ENCODE data around the gene MAN2A1.

Gene MAN2A1

DNA sequence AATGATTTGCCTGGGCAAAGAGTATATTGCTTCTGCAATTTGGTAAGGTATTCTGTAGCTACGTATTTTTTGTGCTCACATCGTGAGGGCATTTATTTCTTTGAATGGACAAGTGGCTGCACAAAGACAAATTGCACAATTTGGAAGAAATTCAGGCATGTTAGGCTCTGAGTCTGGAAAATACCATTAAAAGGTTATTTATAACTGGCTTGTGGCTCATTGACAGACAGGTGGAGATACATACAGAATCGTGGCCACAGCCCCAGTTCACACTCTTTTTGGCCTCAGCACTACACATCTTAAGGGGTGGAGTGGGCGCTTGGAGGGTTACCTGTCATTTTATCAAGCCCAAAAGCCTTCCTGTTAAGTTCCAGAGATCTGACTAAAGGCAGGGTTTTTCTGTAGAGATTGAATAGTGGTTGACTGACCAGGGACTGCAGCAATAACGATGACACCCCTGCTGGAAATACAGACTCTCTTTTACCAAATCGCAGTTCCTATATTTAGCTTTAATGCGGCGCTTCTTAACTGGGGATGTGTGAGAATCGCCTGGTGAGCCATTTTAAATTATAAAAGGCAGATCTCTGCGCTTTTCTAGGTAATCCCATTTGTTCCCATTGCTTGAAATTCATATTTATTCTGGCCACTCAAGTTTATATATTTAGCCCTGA, 14.7 kb downstream of the MAN2A1 start:
- no peak for DNase-seq (ENCODE audit: low read depth in 1 of 2, low spot score in 1 of 2)

DNA sequence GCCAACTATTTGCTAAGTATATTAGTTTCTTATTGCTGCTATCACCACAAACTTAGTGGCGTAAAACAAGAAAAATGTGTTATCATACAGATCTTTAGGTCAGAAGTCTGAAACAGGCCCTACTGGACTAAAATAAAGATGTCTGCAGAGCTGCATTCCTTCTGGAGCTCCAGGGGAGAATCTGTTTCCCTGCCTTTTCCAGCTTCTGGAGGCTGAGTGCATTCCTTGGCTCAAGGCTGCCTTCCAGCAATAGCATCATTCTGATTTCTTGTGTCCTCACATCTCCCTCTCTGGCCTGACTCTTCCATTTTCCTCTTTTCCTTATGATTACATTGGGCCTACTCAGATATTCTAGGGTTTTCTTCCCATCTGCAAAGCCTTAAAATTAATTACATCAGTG, 15.9 kb downstream of the MAN2A1 start:
- DNase-seq (ENCODE audit: low read depth in 1 of 2, low spot score in 1 of 2), result no peak

DNA sequence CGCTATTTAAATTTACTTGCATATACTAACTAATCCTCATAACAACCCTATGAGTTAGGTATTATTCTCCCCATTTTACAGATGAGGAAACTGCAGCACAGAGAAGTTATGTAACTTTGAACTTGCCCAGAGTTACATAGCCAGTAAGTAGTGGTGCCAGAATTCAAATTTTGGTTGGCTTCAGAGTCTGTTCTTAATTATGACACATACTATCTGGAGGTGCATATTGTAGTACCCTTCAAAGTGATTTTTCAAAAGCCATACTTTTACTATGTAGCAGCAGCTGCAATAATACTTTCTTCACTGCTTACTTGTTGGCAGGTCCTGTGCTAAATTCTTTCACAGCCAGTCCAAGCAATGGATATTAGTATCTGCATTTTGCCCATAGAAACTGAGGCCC, 16.4 kb downstream of the MAN2A1 start:
- DNase-seq (ENCODE audit: low read depth in 1 of 2, low spot score in 1 of 2), result no peak

DNA sequence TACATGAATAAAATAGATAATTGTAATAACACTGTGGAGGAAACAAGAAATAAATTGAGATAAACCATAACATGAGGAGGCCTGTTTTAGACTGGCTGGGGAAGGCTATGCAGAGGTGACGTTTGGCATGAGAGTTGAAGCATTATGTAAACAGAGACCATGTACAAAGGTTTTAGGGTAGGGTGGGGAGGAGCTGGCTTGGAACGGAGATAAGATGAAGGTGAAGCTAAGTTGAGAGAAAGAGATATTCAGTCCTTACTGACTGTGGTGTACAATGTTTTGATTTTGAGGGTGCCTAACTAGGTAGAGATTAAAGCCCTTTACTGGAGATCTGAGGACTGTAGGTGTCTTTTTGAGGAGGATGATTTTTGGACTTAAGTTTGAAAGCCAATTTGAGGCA, 17.8 kb downstream of the MAN2A1 start:
- DNase-seq (ENCODE audit: low read depth in 1 of 2, low spot score in 1 of 2), result no peak

DNA sequence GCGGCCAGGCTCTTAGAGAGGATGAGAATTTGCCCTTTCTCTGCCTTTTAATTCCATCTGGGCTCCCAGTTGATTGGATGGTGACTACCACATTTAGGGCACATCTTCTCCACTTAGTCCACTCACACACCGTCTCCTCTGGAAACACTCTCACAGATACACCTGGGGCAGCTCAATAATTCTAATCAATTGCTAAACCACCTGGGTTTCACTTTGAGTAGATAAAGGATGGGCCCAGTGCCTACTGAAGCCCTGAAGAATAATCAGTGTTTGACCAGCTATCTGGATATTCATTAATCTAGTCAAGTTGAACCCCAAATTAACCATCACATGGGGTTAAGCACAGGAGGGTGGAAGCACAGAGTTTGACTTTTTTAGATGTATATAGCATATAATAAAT, 19.1 kb downstream of the MAN2A1 start:
- DNase-seq (ENCODE audit: low read depth in 1 of 2, low spot score in 1 of 2), result no peak

DNA sequence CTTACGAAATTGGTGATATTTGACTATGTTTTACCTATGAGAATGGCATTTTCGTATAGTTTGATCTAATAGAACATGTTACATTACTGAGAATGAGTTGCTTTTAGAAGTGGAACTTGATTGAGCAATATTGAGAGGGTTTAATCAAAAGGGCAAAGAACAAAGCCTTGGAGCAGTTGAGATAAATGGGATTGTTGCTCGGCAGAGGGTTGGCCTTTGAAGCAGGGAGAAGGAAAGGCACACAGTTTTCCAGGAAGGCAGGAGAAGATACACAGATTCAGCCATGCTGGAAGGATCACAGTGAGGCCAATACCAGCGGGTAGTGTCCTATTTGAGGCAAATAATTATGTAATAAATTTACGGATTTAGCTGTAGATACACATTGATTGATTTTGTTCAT, 19.5 kb downstream of the MAN2A1 start:
- no peak for DNase-seq (ENCODE audit: low read depth in 1 of 2, low spot score in 1 of 2)

DNA sequence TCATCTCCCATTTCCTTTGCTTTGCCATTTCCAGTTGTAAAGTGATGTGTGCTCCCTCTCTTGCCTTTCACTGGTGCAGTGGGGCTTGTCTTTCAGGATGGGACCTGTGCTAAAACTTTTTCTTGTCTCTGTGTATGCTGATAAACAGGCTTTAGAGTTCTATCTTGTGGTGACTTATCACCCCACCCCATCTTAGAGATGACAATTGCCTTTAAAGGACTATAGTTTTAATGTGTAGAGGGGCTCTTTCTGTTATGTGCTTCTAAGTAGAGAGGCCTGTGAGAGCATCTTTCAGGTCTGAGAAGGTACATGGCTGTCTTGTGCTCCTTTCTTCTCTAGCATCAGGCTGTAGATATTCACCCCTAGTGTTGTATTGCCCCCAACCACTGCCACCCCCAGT, 21.9 kb downstream of the MAN2A1 start:
- no peak for DNase-seq (ENCODE audit: low read depth in 1 of 2, low spot score in 1 of 2)

DNA sequence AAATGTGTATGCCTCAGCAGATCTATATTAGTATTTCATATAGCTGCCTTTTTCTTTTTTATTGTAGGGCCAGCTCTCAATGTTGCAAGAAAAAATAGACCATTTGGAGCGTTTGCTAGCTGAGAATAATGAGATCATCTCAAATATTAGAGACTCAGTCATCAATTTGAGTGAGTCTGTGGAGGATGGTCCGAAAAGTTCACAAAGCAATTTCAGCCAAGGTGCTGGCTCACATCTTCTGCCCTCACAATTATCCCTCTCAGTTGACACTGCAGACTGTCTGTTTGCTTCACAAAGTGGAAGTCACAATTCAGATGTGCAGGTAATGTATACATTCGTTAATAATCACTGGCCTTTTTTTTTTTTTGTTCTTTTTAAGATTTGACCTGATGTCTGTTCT, 23.7 kb downstream of the MAN2A1 start:
- DNase-seq (ENCODE audit: low read depth in 1 of 2, low spot score in 1 of 2), result no peak

DNA sequence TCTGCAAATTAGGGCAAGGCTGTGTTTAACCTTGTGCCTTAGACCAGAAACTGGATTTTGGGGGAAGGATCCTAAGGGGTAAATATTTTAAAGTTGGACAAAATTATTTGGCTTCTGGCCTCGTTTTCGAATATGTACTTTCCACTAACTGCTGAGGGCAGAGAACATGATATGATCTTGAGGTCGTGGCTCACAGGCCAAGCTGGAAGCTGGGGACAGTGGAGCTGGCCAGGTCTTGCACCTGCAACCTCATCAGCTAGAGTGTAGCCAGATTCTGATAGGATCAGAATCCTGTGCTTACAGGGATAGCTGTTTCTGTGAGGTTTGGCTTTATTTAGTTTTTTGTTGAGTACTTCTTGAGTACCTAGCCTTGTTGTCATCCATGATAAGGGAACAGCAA, 24.9 kb downstream of the MAN2A1 start:
- no peak for DNase-seq (ENCODE audit: low read depth in 1 of 2, low spot score in 1 of 2)

DNA sequence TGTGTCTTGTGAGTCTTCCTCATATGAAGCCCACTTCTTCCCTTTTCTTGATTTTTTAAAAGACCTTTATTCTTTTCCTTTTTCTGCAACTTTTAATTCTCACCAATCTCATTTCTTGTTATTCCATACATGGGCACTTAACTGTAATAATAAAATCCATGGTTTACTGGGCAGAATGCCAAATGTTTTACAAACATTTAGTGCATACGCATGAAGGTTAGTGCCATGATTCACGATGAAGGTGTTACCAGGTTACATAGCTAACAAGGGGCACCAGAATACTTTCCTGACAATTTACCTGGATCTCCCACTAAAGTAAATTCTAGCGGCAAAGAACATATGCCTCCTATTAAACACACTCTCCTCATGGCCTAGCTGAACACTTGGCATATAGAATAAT, 28.5 kb downstream of the MAN2A1 start:
- DNase-seq (ENCODE audit: low read depth in 1 of 2, low spot score in 1 of 2), result no peak

DNA sequence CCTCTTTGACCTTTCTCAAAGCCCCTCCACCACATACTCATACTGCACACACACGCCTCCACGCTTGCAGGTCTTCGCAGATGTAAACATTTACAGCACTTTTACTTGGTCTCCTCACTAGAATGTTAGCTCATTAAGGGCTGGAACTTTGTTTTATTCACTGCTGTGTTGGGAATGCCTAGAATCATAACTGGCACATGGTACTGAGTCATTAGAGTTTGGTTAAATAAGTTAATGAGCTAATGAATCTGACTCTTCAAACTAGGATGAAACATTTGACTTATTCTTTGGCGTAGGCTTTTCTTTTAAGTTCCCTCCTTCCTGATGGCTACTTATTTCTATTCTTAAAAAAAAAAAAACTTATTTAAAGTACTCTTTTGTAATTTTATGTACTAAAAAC, 28.9 kb downstream of the MAN2A1 start:
- DNase-seq (ENCODE audit: low read depth in 1 of 2, low spot score in 1 of 2), result no peak

DNA sequence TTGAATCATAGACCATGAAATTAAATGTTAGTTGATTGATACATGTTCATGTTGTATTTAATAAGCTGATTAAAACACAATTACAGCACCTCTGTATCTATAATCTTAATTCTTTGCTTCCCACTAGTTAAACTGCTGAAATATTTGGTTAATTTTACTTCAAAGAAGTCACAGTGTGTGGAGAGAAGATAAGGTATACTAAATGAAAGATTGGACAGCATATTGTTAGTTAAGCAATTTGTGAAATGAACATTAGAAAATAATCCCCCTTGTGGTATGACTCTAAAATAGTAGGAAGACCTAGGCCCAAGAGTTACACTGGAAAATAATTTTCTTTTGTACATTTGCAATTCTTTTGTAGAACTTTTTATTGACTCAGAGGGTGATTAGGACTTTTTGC, 30.3 kb downstream of the MAN2A1 start:
- no peak for DNase-seq (ENCODE audit: low read depth in 1 of 2, low spot score in 1 of 2)

DNA sequence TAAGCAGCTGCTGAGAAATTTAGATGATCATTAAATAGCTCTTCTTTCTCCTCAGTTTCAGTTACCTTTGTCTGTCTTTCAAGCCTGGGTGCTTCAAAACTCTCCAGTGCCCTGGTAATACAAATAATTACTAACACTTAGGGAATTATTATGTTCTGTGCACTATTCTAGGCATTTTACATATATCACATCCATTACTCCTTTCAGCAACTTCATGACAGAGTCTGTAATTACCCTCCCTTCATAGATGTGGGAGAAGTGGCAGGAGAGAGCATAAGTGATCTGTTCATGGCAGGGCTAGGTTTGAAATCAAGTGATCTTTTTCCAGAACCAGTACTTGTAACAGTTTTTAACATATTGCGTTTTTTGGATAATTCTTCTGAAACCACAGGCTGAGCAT, 32.0 kb downstream of the MAN2A1 start:
- no peak for DNase-seq (ENCODE audit: low read depth in 1 of 2, low spot score in 1 of 2)

DNA sequence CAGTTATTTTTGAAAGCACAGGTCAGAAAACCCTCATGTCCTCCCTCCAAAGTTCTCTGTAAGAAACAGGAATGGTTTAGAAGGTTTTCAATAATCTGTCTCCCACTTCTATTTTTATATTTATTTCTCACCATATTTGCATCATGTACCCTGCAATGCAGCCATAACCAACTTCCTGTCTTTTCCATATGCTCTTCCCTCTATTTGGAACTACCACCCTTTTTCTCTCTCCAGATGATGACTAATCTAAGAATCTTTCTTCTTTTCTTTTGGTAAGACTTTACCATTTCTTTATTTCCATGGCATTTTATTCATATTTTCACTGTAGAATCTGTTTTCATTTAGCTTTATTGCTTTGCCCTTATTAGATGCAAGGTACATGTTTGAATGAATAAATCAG, 33.9 kb downstream of the MAN2A1 start:
- DNase-seq (ENCODE audit: low read depth in 1 of 2, low spot score in 1 of 2), result no peak

DNA sequence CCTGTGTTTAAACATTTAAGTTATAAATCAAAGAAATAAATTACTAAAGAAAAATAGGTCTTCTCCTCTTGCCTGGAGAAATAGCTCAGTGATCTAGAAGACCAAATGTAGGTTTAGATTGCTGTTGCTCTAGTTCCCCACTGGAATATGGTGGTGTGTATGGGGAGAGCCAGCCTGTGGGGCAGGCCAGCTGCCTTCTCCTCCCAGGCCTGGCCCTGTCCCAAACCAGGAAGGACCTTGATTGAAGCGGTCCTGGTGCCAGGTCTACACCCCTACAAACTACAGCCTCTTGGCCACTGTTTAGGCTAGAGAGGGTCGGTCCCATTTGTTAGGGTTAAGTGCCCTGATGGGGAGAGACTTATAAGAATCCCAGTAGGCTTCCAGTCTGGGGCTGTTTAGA, 35.4 kb downstream of the MAN2A1 start:
- DNase-seq (ENCODE audit: low read depth in 1 of 2, low spot score in 1 of 2), result no peak

DNA sequence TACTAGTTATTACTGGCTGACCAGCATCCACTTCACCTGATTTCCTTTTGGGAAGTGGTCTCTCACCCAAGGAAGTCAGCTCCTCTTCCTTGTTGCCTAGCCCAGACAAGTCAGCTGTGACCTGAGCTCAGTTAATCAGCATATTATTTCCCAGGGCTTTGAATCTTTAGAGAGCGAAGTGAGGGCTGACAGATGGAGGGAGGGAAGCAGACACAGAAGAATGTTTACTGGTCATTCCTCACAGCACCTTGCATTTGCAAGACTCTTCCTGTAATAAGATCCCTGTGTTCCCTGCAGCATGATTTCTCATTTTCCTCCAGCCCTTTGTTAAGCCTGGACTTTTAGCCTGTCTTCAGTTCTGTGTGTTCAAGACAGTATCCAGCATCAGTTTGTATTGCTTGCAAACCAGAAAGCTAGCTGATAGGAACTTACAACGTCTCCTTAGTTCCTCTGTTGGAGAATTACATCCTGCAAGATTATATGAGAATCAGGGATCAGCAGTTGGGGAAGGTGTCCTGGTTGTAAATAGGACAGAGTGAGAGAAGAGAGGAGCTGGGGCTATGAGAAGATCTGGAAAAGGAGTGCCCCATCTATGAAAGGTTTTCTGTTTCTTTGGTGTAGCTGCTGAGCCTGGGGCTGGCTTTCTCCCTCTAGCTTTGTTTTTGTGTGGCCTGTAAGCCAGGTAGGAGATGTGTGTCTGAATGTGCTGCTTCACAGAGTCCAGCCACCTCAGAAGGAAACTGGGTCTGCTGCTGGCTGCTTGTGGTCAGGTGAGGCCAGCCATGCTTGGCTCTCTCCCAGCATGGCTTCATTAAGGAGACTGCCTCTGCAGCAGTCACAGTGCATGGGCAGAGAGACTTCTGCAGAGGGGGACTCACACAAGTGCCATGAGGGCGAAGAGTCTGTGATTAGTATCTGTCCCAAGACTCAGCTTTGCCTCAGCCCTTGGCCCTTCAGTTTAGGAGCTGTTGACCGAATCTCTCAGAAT, 50.3 kb downstream of the MAN2A1 start:
- no peak for DNase-seq (ENCODE audit: low read depth in 1 of 2, low spot score in 1 of 2)

DNA sequence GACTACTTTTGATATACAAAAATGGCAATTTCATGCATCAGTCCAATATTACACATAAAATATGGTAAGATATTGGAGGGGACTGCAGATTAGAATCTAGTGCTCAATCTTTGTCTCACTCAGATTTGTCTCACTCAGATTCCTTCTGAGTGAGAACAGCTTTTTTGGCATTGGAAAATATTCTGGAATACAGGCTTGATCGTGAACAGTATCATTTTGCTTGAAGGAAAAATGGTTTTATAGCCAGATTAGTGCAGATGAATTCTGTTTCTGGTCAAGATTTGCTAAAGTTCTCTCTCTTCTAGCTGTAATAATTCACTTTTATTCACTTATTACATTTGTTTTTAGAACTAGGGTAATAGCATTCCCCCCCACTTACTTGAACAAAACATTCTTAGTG, 51.2 kb downstream of the MAN2A1 start:
- no peak for DNase-seq (ENCODE audit: low read depth in 1 of 2, low spot score in 1 of 2)

DNA sequence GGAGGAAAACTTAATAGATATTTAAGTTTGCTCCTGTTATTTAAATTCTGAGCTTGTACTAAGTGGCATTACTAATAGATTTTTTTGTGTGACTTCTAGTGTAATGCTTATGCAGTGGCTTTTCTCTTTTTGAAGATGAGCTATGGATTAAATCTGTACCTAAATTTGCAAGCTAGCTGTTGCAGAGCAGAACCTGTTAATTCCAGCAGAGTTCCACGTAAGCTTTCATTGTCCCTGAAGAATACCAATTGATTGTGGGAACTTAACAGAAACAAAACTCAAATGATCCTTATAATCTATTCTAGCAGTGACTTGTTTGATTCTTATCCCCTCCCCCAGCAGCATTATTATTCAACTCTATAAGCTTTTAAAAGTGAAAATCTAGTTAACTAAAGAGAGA, 51.7 kb downstream of the MAN2A1 start:
- no peak for DNase-seq (ENCODE audit: low read depth in 1 of 2, low spot score in 1 of 2)

DNA sequence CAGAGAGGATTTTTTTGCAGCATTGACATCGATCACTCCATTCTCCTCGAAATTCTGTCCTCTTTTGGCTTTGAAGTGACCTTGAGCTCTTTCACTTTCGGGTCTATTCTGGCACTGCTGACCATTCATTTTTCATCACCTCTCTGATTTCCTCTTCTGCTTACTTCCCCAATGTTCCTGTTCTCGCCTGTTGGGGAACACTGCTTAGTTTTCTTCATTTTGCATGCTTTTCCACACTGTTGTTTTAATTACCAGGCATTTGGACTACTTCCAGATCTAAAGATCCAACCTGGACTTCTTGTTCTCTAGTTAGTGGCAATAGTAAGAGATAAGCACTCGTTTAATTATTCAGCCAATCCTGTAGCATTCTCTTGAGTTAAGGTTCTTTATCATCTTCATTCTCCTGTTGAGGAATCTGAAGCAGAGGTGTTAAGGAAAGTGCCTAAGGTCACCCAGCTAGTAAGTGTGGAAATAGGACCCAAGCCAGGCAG, 53.4 kb downstream of the MAN2A1 start:
- no peak for DNase-seq (ENCODE audit: low read depth in 1 of 2, low spot score in 1 of 2)

DNA sequence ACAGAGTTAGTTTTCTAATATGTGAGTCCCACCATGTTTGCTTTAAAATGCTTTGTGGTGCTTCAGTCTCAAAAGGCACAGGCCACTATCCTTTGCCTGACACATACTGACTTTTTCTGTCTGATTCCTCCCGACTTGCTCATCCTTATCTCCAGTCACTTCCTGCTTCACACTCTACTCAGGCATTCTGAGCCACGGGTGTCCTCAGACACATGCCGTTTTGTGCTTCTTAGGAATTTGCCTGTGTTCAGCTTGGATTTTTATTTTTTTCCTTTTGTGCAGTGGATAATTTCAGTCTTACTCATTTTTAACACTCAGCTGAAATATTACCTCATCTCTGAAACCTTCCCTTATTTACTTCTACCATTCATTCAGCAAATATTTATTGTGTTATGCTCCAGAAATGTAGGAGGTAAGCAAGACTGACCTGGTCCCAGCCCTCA, 54.1 kb downstream of the MAN2A1 start:
- no peak for DNase-seq (ENCODE audit: low read depth in 1 of 2, low spot score in 1 of 2)

DNA sequence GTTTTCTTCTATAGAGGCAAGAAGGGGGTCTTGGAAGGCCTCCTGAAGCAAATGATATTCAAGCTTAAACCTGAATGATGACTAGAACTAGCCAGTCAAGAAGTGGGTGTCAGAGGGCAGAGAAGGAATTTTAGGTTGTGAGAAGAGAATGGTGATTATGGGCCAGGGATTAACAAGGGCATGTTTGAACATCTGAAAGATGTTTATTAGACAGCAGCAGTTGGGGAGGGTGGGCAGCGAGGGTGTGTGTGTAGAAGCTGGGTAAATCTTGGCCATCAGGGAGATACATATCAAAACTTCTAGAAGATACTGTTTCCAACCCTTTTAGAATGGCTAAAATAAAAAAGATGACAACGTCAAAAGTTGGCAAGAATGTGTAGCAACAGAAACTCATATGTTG, 54.5 kb downstream of the MAN2A1 start:
- DNase-seq (ENCODE audit: low read depth in 1 of 2, low spot score in 1 of 2), result no peak

DNA sequence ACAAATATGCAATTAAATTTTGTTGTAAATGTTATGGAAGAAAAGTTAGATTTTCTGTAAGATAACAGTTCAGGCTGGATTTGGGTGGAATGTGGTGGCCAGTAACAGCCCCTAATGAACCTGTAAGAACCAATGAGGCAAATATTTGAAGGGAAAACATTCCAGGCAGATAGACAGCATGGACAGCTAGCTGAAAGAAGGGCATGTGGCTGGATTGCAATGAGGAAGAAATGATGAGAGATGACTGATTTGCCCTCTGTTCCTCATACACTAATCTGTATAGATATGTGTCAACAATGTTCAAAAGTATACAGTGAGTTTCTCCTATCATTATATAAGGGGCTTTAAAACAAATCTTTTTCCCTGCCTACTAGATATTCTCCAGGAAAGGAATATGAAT, 58.8 kb downstream of the MAN2A1 start:
- no peak for DNase-seq (ENCODE audit: low read depth in 1 of 2, low spot score in 1 of 2)

All from activated CD4-positive, alpha-beta T cell treated with anti-CD3 and anti-CD28 coated beads, Interleukin-2, amount 50 U/mL, for 24 hours (primary cell).